Non-pigmented ciliary epithelial cell (primary cell): ENCODE data around the gene ARMC3.
A peak's percentile ranks its signal among the peaks of the same experiment; 100 is the strongest.
"Not testable (repeated sequence)": the region's sequence is repeated elsewhere in the genome, so short reads cannot be mapped to it uniquely, and the experiment has no call there.

Source experiments
- DNase-seq: peaks from one replicate; pipeline ENCODE4 v3.0.0-alpha.2; 2010; ENCODE audit warnings: low read depth

Gene ARMC3

DNA sequence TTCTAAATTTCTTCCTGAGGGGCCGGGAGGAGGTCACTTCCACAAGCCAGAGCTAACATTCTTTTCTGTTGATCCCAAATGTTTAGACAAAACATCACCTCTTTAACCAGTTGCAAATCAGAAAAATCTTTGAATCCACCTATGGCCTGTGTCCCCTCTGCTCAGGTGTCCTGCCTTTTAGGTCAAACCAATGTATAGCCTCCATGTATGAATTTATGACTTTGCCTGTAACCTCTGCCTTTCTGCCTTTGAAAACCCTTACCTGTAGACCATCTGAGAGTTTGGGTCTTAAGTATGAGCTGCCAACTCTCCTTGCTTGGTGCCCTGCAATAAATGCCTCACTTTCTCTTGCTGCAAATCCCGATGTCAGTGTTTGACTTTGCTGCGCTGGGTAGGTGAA, 123.4 kb downstream of the ARMC3 start:
- DNase-seq = no peak

DNA sequence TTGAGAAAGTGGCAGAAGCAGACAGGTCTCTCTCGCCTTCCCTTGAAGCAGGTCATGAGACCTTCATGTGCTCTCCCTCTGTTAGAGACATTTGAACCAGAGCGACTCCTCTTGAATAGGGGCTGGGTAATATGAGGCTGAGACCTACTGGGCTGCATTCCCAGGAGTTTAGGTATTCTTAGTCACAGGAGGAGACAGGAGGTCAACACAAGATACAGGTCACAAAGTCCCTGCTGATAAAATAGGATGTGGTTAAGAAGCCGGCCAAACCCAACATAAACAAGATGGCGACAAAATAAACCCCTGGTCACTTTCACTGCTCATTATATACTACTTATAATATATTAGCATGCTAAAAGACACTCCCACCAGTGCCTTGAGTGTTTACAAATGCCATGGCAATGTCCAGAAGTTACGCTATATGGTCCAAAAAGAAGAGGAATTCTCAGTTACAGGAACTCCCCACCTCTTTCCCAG, 124.0 kb downstream of the ARMC3 start:
- DNase-seq = no peak

DNA sequence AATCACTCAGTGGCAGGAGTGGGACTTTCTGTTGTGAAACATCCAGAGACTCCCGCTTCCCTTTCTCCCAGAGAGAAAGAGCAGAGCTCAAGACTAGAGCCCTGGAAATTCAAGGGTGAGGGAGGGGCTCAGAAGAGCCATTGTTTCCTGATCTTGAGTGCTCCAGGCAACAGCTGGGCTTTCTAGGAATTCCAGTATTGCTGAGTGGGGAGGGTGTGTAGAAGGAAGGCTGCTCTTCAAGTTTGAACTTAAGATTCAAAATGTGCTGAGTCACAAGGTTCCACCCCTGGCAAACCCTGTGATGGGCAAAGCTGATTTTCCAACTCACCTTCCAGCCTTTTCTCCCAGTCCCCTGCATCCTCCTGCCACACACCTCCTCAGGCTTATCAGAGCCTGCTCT, 125.2 kb downstream of the ARMC3 start:
- DNase-seq = no peak

DNA sequence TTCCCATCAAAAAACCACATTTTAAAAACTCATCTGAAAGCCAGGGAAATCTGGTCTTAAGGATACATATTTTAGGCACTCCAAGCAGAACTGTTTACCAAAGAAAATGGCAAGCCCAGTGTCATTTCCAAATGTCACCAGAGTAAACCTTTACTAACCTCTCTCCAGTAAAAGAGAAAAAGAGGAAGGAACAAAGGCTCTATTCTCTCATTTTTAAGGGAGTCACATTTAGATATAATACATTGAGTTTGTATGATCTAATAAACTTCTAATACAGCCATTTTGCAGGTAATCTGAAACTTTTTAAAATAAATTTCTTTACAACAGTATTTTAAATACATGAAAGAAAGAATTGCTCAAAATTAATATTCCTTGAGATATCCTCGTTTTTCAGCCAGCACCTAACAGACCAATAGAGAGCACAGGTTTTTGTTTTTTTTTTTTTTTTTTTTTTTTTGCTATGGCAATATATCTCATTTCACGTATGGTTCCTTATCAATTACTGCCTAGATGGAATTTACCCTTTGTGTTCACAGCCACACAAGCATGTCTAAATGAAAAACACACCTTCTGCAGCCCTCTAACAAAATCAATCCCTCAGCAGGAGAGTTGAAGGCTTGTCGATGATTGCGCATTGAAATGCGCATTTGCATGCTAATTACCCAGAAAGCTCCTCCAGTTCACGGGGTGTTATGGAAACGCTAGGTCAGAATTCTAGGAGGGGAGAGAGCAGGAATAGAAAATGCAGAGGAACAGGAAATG, 127.8 kb downstream of the ARMC3 start:
- no peak for DNase-seq

DNA sequence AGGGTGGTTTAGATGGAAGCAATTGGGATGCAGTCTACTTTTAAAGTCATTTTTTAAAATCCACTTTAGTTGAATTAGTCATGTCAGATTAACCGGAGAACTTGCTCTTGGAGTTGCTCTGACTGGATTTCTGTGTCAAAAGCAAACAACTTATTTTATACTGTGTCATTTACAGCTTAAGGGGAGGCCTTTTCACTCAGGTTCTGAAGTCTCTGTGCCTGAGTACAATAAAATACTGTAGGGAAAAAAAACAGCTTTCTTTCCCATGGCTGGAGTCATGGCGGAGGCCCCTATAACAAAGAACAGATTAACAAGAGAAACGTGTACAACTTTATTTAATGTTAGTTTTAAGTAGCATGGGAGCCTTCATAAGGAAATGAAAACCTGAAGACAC, 128.3 kb downstream of the ARMC3 start:
- no peak for DNase-seq

DNA sequence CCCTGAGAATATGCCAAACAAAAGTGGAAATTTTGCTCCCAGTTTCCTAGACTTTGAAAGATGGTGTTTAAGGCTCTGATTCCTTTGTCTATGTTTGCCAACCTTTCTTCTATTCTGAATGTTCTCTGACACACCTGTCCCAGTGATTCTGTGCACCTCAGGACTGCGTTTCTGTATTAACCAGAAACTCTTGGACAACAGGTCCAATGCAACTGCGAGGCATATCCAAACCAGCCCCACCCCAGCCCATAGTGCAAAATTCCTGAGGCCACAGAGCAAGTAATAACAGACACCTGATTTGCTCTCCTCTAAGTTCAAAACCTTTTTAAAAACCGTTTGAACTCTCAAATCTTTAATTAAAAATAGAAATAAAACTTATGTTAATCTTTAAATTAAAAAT, 130.5 kb downstream of the ARMC3 start:
- DNase-seq = no peak

DNA sequence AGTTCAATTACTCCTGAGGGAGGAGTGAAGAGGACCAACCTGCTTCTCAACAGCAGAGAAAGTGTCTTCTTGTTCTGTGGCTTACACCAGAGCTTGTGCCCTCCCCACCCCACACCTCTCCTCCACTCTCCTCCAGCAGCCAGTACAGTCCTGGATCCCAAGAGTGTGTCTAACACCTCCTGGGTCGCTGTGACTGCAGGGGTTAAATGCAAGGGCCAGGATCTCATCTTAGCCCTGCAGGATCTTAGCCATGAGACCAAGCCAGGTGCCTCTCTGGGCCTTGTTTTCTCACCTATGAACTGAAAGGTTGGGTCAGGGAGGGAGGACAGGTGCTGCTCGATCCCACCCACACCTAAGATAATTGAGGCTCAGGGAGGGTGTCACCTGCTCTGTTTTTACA, 133.1 kb downstream of the ARMC3 start:
- DNase-seq = no peak

DNA sequence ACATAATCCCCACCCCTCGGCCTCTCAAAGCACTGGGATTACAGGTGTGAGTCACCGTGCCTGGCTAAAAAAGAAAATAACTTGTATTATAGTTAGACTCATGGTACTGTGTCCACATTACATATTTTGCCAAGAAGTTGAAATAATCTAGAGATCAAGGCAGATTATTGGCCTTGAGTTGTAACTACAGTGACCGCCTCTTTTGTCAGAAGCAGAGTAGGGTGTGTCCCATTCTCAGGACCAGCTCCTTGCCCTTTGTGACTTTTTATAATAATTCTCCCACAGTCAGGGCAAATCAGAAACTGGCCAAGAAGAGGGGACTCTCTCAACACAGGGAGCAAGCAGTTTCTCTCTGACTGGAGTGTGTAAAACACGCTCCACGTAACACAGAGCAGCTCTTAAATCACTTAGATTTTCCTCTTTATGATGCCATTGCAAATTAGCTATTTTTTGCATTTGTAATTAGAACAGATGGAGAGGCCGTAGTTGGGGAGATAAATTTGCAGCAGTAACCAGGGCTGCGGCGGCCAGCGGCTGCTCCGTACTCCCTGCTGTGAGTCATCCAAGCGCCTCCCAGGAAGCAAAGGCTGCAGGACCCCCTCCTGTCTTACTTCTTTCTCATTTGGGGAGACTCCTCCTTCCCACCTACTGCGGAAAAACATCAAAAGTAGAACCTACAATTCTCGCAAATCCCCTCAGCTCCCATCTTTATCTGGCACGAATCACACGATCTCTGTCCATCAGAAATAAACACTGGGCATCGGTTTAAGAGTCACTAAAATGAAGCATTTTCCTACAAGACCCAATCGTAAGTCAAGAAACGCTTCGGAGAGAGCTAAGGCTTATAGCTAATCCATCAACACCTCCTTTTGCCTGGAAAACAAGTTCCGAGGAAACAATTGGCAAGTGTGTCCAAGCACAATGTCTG, 135.5 kb downstream of the ARMC3 start:
- no peak for DNase-seq

DNA sequence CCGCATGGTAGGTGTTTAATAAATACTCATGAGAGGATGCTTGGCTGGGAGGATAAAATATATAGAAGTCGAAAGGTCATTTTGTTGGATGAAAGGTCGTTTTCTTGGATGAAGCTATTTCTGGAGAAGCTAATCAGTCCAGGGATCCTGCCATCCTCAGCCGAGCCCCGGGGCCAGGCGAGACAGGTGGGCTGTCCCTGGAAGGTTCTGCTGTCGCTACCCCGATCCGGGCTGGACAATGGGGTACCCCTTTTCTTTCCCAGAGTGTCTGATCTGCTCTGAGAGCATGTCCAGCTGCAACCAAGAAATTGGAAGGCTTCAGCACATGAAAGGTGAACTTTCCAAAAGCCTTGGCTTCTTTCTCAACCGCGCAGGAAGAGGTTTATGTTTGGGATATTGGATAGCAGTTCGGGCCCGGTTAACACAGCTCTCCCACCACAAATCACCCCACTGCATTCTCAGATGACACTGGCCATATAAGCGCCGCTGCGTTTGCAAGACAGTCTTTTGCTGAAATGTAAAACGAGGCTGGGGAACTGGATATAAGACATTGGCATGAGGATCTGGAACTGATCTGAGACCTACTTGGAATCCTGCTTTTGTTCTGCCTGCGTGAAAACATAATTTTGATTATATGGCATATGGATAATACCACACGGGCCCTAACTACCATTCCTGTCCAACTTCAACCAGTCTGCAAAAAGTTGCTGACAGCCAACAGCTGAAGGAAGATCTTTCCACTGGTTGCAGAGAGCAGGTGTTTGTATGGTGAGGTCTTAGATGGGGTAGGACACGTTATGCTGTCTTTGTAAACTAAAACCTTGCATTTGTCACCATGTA, 136.3 kb downstream of the ARMC3 start:
- DNase-seq = no peak

DNA sequence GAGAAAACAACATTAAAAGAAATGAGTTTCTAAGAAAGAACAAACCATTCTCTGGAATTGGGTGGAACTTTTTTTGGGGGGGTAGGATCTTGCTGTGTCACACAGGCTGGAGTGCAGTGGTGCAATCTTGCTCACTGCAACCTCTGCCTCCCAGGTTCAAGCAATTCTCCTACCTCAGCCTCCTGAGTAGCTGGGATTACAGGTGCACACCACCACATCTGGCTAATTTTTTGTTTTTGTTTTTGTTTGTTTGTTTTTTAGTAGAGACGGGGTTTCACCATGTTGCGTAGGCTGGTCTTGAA, 136.9 kb downstream of the ARMC3 start:
- DNase-seq = not testable (repeated sequence)

DNA sequence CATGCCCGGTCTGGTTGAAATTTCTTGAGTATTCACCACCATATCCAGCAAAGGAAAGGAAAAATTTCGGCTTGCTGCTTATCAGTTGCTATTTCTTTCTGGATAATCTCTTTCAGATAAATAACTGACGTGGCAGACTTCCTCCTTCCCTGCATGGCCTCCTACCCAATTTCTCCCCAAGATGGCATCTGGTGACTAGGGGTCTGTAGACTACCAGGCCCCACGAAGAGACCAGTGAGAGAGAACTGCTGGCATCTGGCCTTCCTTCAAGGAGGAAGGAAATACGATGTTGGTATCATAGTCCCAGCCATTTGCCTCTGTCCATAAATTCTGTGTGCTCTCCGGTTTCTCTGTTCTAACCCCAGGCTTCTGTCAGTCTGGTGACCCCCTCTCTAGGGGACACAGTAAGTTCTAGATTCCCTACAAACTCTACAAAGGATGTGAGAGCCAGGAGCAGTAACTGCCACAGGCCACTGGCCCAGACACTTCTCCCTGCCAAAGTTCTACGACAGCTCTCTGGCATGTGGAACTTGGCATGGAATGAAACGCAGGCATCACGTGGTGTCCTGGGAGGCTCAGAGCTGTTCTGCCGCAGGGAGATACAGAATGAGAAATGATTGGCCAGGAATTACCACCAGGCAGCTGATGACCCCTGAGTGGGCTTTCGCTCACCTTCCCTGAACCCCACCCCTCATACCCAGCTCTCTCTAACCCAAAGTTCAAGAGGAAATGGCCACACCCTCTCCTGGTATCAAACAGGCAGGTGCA, 137.5 kb downstream of the ARMC3 start:
- DNase-seq = peak; percentile 17

DNA sequence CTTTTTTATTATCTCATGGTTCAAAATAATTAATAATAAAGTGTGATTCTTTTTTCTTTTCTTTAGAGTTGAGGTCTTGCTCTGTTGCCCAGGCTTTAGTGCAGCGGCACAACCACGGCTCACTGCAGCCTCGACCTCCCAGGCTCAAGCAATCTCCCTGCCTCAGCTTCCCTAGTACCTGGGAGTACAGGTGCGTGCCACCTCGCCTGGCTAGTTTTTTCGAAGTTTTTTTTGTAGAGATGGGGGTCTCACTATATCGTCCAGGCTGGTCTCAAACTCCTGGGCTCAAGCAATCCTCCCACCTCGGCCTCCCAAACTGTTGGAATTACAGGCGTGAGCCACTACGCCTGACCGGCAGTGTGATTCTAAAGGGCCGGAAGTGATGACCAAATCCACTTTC, 139.5 kb downstream of the ARMC3 start:
- no peak for DNase-seq

DNA sequence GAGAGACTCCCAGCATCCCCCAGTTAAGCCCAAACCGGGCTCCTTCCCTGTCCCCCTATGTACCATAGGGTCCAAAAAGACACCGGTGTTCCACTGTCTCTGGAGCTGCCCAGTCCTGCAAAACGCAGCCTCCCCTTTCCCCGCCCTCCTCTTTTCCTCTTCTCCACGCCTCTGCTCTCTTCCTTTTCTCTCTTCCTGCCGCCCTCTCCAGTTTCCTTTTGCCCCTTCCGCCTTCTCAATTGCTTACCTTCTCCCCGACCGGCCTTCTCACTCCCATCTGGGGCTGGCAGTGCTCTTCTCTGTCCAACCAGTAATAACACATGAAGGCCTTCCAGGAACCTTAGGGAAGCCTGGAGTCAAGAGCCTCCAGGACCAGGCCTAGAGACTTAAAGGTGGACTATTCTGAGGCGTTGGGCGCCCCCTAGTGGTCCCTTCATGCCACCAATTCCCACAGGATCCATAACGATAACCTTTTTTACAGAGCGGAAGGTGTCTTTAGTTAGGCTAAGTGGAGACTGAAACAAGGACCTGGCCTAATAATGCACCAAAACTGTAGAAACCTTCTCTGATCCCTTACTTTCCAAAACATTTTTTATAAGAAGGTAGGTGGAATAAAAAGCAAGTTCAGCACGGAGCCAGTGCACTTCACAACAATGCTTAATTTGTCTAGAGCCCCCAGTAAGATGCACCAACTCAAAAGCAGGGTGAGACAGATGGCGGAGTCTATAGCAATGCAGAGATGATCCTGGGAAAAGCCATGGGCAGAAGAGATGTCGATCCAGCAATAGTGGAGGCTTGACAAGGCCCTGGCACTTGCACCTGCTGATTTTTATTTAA, 140.3 kb downstream of the ARMC3 start:
- peak; percentile 27 for DNase-seq

DNA sequence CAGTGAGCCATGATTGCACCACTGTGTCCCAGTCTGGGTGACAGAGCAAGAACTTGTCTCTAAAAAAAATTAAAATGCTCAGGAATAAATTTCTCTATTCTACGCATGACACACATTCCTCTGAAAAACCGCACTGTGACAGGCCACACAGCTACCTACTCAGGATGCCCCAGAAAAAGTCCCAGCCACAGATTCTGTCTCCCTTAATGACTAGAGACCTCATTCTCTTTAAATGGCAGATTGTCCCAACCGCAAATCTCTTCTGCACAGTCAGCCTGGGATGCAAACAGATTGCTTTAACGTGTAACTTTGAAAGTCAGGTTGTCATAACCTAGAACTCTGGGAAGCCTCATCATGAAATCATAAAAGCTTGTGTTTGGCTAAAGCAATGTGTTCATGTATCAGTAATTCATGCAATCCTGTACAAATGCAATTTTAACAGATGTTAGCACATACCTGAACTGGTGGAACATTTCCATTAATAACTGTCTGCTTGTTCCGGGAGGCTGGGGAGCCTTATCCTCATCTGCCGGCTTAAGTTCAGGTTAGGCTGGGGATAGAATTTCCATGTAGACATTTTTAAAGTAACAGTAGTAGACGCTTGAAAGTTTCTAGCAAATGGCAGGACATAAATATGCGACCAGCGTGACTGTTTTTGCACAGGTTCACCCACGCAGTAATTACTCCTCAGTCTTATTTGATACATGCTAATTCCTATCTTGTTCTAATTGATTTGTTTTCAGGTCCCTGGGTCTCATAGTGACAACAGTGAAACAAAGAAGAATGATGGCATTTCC, 141.4 kb downstream of the ARMC3 start:
- DNase-seq = no peak

DNA sequence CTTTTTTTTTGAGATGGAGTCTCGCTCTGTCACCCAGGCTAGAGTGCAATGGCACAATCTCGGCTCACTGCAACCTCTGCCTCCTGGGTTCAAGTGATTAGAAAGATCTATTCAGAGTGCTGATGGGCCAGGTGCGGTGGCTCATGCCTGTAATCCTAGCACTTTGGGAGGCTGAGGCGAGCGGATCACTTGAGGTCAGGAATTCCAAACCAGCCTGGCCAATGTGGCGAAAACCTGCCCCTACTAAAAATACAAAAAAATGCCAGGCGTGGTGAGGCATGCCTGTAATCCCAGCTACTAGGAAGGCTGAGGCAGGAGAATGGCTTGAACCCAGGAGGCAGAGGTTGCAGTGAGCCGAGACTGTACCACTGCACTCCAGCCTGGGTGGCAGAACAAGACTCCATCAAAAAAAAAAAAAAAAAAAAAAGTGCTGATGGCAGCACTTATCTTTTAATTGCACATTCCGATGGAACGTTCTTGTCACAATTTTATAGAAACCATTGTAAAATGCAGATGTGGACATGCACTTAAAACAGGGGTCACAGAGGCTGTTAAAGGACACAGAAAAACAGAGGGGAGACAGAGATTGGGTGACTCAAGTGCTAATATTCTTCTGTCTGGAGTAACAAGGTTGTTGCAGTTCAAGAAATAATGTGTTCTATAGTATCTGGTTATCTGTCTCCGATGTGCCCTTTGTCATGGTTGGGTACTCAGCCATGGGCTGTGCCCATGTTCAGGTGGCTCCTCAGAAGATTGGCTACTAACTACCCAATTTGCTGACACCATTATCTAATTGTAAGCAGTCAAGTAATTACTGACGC, 142.4 kb downstream of the ARMC3 start:
- not testable (repeated sequence) for DNase-seq

DNA sequence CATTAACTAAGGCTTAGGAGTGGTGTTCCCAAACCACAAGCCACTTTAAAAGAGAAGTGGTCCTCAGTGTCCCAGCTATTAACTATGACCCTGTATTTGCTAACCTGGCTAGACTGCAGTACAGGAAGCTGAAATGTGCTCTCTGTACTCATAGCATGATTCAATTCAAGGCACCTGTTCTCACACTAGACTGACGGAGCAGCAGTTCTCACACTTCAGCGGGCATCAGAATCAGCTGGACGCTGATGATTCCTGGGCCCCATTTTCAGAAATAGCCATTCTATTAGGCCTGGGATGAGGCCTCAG, 143.0 kb downstream of the ARMC3 start:
- DNase-seq = no peak

DNA sequence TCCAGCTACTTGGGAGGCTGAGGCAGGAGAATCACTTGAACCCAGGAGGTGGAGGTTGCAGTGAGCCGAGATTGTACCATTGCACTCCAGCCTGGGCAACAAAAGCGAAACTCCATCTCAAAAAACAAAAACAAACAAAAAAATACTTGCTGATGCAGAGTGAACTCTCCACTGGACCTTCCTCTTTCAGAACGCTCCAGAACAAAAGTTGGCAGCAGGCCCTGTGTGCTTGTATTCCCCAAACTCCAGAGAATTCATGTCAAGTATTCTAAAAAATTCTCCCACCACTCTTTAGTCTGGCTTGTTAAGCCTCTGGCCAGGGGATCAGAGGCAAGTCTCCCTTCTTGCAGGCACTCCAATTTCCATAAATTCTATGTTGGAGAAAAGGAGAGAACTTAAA, 144.7 kb downstream of the ARMC3 start:
- not testable (repeated sequence) for DNase-seq

DNA sequence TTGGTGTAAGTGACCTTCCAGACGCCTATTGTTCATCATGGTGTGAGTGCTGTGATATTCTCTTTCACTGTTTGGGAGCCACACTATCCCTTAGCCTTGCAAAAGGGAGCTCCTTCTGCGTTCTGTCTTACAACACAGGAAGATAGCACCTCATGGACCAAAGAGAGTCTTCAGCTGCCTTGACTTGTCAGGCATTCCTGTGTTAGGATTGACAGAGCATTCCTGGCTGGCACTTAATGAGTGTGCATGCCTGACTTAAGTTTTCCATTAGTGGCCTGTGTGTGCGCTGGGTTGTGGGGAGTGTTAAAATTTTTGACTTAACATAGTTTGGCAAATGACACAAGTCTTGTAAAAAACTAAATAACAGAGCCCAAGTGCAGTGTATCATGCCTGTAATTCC, 145.7 kb downstream of the ARMC3 start:
- no peak for DNase-seq

DNA sequence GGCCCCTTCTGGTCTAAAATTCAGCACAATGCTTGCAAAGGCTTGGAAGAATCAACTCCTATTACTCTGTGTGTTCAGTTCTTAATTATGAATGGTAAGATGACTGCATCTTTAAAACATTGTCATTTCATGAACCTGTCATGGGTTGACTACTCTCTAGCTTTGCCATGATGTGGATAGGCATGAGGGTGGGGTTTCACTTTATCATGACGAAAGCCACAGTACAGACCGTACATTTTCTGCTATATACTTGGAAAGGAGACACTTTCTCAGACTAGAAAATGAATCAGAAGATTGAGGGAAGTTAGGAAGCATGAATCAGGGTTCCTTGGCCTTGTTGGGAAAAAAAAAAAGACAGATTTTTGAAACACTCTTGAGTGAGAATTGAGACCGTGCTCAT, 147.8 kb downstream of the ARMC3 start:
- DNase-seq = no peak
